IPS DF 4.7 (cell line): Measurements from ENCODE around the gene EPS8.
"Not testable (repeated sequence)": the region's sequence is repeated elsewhere in the genome, so short reads cannot be mapped to it uniquely, and the experiment has no call there.

ENCODE experiments used
- DNase-seq: peaks from one replicate; pipeline ENCODE4 v3.0.0-alpha.2; 2013; ENCODE audit warnings: low spot score; ENCODE audit errors: extremely low read depth

The EPS8 gene

DNA sequence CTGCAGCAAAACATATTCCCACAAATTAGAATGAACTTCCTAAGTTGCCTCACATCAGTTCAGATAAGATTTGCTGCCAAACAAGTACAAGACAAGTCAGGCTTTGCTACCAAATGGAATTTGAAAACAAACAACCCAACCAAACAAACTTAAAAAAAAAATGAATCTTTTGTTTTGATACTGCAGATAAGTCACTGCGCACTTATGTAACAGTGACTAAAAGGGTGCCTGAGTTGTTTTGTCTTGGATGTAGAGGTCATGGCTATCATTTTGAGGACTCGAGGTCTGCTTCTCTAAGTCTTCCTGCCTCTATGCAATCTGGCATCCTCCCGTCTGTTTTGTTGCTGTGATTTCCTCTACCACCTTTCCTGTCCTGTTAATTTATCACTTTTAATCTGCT is 11.1 kb upstream of the EPS8 start:
- no peak for DNase-seq

DNA sequence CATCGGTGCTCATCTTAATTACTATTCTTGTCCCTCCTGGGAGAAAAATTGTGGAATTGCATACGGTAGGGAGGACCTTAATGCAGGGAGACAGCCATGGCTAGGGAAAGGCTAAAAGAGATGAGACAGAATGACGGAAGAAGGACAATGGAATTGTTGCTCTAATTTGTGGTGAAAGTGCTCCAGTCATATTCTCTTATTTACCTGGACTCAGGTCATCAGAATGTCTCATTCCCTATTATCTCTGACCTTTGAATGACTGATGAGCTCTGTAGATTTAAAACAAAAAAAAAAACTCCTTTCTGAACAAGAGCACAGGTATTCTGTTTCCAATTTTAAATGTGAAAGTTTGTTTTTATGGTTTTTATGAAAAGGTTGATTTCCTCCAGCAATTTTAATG is 8.6 kb upstream of the EPS8 start:
- no peak for DNase-seq

DNA sequence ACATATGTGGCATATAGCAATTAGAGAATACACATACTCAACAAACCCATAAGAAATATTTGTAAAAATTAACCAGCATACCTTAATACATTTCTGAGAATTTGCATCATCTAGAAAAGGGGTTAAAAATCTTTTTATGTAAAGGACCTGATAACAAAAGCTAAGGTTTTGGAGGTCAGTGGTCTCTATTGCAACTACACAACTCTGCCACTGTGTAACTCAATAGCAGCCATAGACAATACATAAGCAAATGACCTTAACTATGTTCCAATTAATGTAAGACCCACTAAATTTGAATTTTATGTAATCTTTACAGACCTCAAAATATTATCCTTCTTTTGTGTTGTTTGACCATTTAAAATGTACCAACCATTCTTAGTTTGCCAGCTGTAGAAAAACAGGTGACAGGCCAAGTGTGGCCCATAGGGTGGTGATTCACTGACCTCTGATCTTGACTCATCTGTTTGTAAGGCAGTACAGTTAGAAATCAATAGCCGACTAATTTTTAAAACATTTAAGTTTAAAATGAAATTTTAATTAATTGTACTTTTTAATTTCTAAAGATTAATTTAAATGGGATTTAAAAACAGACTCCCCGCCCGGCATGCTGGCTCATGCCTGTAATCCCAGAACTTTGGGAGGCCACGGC is 7.4 kb upstream of the EPS8 start:
- no peak for DNase-seq

DNA sequence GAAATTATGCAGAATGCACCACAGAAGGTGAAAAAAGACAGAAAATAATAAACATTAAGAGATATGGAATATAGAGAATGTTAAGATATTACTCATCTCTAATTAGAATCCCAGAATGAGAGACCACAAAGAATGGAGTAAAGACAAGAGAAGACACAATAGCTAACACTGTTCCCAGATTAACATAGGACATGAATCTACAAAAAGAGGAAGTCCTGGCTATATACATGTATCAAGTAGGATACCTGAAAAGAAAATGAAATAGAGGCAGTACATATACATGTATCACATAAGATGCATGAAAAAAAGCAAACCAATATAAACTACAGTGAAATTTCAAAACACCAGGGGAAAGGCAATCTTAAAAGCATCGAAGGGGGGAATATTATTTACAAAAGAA is 5.6 kb upstream of the EPS8 start:
- no peak for DNase-seq

DNA sequence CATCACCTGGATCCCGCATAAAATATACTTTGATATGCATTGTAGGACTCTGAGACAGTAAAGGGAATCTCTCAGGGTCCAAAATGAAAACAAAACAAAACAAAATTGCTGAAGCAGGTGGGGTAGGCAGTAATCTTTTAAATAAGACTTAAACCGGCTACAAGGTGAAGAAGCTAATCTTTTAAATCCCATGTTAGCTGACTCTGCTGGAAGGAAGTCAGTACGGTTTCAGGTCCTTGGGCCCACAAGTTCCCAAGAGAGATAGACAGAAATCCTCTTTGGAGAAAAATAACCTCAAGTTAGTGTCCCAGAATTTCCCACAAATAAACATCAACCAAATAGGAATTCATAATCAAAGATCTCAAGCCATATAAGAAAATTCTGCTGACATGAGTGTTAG is 5.0 kb upstream of the EPS8 start:
- no peak for DNase-seq

DNA sequence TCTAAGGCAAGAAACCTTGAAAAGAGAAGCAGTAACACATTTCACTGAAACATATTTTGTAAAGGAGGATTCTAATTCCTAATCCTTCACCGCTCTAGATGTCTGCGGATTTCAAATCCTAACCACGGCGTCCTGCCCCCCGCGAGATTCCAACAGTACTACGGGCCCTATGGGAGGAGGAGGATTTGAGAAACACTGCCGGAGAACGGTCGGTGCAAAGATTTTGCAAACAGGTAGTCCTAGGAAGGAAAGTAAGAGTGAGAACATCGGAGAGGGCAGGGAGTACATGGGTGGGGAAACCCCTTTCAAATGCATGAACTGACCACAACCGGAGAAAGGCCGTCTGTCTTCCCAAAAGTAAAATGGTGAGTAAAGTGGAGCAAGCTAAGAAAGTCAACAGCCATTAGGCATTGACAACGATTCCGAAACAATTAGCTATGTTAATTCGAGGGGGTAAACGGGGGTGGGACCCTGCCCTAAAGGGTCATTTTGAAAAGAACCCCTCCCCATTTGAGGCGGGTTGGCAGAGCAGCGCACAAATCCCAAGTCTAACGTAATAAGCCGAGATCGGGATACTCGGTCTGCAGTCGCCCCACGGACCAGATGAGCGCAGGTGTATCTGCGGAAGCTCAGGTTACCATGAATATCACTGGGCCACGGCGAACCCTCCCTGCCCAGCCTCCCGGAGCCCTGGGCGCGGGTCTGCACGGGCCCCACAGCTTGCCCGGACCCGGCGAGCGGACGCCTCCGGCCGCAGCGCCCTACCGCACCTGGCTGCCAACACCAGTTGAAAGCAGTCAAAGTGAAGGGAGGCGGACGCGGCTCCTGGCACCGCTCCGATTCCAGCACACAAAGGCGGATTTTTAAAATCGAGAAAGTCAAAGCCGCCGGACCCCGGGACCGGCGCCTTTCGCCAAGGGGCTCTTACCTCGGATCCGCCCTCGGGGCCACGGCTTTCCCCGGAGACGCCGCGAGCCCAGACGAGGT is 662 bp downstream of the EPS8 start:
- no peak for DNase-seq

DNA sequence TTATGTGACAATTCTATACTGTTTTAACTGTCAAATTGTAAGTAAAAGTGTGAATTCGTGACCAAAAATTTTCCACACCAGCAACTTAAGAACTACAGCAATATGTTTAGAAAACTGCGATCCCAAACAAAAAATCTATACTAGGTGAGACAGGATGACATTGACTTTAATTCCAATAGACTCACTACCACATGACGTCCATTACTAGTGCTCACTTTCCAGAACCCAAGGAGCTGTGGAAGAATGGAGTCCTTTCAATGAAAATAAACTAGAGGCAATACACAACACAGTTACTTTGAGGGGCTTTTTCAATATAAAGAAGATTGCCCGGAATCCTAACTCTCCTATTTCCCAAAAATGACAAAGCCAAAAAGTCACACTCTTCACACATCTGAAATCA is 1.4 kb downstream of the EPS8 start:
- no peak for DNase-seq

DNA sequence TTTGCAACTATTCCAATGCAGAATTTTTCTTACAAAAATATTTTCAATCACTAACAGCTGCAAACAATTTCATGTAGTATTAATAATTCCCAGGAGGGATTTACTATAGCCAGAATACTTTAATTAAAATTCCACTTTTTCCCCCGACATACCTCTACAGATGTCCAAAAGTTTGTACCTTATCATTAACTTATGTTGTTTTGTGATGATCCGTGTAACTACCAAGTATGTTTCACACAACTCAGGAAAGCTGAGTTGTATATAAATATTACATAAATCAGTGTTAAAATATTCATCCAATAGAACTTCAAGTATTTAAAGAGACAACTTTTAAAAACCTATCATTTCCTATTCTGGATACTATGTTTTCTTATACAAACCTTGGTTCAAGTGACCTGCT is 2.4 kb downstream of the EPS8 start:
- no peak for DNase-seq

DNA sequence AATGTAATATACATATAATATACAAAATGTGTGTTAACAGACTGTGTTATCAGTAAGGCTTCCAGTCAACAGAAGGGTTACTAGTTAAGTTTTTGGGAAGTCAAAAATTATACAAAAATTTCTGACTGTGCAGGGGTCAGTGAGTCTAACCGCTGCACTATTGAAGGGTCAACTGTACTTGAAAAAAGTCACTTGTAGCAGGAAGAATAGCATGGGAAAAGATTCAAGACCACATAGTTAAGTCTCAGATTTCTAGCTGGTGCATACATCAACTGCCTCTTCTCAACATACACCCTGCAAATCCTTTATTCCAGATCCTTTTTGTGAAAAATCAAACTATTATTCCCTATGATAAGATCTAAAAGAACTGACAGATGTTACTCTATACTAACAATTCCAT is 5.9 kb downstream of the EPS8 start:
- no peak for DNase-seq

DNA sequence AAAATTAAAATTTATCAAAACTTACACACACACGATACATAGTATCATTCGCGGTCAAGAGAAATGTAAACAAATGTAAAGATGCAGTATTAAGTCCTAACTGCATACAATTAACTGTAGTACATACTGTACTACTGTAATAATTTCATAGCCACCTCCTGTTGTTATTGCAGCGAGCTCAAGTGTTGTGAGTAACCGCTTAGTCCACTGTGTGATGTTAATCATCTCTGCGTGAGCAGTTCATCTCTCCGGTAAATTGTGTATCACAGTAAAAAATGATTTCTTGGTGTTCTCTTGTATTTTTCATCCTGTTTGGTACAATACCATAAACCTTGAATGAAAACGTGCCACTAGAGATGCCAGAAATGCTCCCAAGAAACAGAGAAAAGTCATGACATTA is 6.5 kb downstream of the EPS8 start:
- DNase-seq: no peak

DNA sequence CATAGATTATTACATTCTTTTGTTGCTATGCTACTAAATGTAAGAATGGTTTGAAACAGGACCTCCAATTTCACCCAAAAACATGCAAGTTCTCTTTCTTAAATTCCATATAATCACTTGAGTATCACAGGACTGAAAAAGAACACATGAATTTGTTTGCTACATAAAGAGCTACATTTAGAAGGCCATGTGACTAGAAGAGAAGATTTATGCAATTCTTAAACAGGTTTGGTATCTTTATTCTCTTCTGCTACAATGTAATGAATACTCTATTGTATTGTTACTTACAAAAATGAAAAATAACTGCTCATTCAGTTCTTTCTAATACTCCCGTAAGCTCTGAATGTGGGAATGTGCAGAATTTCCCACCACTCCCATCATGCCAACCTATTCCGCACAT is 9.3 kb downstream of the EPS8 start:
- no peak for DNase-seq

DNA sequence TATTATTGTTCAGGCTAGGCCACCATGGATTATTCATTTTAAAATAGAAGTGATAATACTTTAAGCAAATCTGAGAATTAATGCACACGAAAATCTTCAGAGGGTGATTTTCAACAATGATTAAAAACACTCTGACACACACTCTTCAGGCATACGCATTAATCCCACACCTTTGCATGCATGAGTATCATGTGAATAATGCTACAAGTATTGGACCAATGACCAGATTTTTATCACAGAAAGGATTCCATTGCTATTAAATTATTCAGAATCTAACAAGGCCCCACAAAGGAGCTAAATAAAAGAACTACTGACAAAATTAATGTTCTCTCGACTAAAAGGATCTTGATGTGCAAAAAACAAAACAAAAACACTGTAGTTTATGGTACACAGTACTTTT is 11.1 kb downstream of the EPS8 start:
- DNase-seq: no peak

DNA sequence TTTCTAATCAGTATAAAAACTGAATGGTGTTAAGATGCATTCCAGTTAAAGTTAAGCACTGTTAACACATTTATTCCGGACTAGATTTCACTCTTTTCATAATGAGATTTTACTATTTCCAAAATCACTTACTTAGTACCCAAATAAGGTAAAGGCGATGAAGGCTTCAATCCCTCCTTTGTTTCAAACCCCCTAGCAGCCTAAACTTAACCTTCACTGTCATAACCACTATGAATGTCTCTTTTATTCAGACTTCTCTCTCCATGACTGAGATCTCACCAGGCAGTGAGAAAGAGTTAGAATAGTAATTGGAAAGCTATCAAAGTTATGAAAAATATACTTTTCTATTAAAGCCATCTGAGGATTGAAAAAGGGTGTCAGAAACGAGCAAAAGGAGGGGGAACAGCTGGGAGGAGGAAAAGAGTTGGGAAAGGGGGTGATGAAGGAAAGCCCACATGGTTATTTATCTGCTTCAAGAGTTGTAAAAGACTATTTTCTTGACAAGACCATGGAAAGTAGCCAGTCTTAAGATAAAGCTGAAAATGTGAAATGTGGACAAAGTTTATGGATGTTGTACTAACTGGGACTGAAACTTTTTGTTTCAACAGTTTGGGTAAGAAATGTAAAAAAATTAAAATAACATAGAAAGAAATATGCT is 11.7 kb downstream of the EPS8 start:
- no peak for DNase-seq

DNA sequence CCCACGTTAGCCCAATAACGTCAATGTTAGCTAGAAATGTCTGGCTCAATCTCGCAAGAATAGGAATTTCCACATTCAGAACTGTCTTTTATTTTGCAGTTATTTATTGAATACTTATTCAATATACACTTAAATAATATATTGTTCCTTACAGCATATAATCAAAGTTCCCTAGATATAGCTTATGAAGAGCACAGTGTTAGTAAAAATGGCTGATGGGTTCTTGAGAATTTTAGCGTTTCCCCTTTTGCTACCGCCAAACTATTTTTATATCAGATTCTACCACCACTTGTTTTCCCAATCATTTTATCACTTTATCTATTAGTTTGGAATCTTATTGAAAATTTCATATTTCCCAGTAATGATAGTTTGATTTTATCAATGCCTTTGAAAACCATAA is 12.7 kb downstream of the EPS8 start:
- DNase-seq: no peak

DNA sequence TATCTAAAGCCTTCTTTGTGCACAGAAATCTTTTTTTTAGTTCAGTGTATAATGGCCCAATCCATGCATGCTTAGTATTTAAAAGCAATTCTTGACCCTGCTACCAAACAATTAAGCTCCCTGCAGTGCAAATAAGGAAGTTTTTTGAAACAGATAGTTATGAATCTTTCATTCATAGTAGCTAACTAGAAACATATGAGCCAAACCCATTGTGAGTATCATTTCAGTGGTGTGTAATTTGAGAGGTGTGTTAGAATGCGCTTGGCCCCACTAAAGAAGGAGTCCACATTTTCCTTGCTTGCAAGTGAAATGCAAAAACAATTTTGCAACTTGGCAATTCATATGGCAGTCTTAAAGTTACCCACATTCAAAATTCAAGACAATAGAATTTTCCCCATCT is 14.4 kb downstream of the EPS8 start:
- DNase-seq: no peak

DNA sequence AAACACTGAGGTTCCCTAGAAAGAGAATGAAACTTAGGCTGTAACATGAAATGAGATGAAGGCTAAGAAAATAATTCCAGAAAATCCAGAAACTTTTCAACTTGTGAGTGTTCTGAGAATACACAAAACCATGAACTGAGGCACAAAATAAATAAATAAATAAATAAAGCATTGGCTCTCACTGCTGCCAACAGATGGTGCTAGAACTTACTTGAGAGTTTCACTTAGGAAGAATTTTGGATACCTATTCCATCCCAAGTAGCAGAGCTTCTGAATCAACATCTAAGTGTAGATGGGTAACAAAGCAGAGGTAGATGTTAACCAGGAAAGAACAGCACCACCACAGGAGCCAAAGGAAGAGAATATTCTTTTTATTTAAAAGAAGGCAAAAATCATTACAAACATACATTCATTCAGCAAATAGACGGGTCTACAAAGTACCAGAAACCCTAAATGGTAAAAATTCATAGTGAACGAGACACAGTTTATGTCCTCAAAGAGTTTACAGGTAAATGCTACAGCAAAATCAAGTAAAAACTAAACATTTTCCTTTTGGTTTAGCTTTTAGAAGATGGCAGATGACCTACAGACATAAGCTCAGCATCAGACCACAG is 16.7 kb downstream of the EPS8 start:
- DNase-seq: no peak

DNA sequence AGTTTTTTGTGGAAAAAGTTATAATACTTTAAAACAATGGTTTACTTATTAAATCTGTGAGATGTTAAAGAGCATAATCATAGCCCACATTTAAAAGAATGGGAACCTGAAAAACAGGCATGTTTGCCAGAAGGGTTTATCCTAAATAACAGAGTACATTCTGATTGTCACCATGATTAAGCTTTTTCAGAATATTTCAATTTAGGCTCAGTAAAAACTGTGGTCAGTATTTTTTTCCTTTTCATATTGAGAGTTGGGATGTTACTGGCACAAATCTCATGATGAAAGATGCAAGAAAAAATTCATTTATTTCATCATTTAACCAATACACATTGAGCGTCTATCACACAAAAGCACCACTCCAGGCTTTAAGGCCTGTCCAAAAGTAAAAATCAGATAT is 18.6 kb downstream of the EPS8 start:
- no peak for DNase-seq

DNA sequence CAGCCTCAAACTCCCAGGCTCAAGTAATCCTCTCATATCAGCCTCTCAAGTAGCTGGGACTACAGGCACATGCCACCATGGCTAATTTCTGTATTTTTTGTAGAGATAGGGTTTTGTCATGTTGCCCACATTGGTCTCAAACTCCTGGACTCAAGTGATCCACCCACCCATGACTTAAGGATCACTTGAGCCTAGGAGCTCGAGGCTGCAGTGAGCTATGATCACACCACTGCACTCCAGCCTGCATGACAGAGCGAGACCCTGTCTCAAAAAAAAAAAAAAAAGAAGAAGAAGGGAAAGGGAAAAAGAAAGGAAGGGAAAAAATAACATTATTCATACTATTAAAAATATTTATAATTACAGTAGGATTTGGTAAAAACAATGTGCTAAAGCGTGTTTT is 19.2 kb downstream of the EPS8 start:
- DNase-seq: no peak

DNA sequence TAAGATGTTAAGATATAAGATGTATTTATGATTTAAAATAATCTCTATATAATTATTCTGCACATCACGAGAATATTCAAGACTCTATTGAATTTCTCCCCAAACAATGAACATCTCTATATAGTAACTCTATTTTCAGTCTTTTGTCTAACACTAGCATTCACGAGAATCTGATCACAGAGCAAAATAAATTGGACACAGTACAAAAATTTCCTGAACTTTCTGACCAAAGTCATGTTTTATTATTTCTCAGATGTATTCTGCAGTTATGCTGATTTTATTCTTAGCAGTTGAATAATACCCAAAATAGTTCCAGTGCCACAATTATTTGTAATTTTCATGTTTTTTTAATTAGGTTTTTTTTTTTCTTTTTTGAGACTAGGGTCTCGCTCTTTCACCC is 19.6 kb downstream of the EPS8 start:
- DNase-seq: no peak

DNA sequence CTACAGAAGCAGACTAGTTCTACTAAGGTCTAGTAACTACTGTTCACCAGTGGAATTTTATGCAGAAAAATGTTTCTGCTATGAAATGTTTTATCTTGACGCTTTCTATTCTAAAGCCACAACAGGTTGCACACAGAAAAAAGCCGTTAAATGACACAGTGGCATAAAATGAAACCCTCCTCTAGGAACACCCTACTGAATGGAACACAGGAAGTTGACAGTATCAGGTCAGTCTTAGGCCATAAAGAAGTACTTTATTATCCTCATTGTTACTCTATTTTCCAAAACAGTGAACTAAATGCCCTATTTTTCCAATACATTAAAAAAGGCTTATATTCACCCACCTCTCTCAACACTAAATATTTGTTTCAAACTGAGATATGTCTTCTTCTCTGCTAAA is 21.9 kb downstream of the EPS8 start:
- DNase-seq: no peak

DNA sequence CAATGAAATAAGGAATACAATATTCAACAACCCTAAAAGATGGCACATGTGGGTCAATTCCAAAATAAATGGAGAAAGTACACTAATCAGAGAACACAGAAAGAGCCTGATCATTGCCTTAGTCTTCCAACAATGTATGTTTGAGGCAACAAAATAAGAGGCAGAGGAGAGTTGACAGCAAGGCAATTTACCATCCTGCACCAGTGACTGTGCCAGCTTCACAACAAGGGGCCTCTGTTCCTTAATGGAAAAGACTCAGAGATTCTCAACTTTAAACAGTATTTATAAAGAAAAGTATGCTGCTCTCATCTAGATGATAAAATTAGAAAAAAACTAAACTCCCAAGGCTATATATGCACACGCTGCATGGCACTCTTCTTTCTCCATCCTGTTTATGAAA is 25.9 kb downstream of the EPS8 start:
- no peak for DNase-seq

DNA sequence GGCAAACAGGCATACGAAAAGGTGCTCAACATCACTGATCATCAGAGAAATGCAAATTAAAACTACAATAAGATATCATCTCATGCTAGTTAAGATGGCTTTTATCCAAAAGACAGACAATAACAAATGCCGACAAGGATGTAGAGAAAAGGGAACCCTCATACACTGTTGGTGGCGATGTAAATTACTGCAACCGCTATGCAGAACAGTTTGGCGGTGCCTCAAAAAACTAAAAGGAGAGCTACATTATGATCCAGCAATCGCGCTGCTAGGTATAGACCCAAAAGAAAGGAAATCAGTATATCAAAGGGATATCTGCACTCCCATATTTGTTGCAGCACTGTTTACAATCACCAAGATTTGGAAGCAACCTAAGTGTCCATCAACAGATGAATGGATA is 27.0 kb downstream of the EPS8 start:
- DNase-seq: not testable (repeated sequence)
